K562 (cell line): ENCODE data around the gene SLC5A5. TPM values are rescaled to one million over a fixed set of nuclear protein-coding genes. Genes with fewer than 3 reads are reported as not detected.
A peak's percentile ranks its signal among the peaks of the same experiment; 100 is the strongest.

Experiments used
- ARID2 ChIP-seq: fragments of 450-650 bp; IDR thresholded peaks from 2 replicates; pipeline ENCODE4 v1.6.1; 2017; ENCODE audit warnings: antibody characterized with exemption, mild to moderate bottlenecking
- BRCA1 ChIP-seq, 2 experiments: fragments of 450-650 bp in 1 of 2; sonication (generic) in 1 of 2; formaldehyde crosslinking in 1 of 2; IDR thresholded peaks; 2 replicates each; pipeline versions ENCODE4 v1.5.0 to v1.6.1; 2017 to 2020; ENCODE audit warnings: mild to moderate bottlenecking in 1 of 2, missing genetic modification reagents in 1 of 2
- ETS2 ChIP-seq: IDR thresholded peaks from 2 replicates; pipeline ENCODE4 v1.6.1; 2016; ENCODE audit warnings: borderline replicate concordance, missing genetic modification characterization, mild to moderate bottlenecking, moderate library complexity, missing compliant biosample characterization; ENCODE audit not compliant: poor library complexity, severe bottlenecking
- HMGN3 ChIP-seq: IDR thresholded peaks from 2 replicates; pipeline ENCODE4 v1.6.1; 2011; ENCODE audit warnings: borderline replicate concordance, low read depth, mild to moderate bottlenecking, mixed read lengths, low read length; ENCODE audit not compliant: insufficient read length; ENCODE audit errors: extremely low read depth
- KLF1 ChIP-seq: fragments of 450-650 bp; IDR thresholded peaks from 2 replicates; pipeline ENCODE4 v1.6.1; 2016; ENCODE audit warnings: missing genetic modification characterization, missing compliant biosample characterization
- MAFF ChIP-seq: IDR thresholded peaks from 2 replicates; pipeline ENCODE4 v1.6.1; 2012; ENCODE audit warnings: low read length, improper control_type of control experiment
- MED1 ChIP-seq: sonication (generic); formaldehyde crosslinking; IDR thresholded peaks from 2 replicates; pipeline ENCODE4 v1.8.1; 2023; ENCODE audit warnings: missing genetic modification reagents, borderline replicate concordance
- MYBL2 ChIP-seq, 2 experiments: fragments of 450-650 bp in 1 of 2; sonication (generic) in 1 of 2; formaldehyde crosslinking in 1 of 2; IDR thresholded peaks; 2 replicates each; pipeline versions ENCODE4 v1.6.1 to v1.8.1; 2017 to 2022; ENCODE audit warnings: borderline replicate concordance in 1 of 2, inconsistent platforms in 1 of 2, low read depth in 1 of 2, mild to moderate bottlenecking in 1 of 2, missing genetic modification reagents in 1 of 2, moderate library complexity in 1 of 2
- PML ChIP-seq: IDR thresholded peaks from 2 replicates; pipeline ENCODE4 v1.6.1; 2012; ENCODE audit warnings: low read length, inconsistent platforms
- POLR2H ChIP-seq: IDR thresholded peaks from 2 replicates; pipeline ENCODE4 v1.6.1; 2016; ENCODE audit warnings: missing genetic modification characterization, low read depth, mild to moderate bottlenecking, control low read depth, missing compliant biosample characterization, moderate library complexity
- PREB ChIP-seq: sonication (generic); formaldehyde crosslinking; IDR thresholded peaks from 2 replicates; pipeline ENCODE4 v1.8.1; 2023; ENCODE audit warnings: mild to moderate bottlenecking, missing genetic modification reagents
- TGIF2 ChIP-seq: sonication (generic); formaldehyde crosslinking; IDR thresholded peaks from 2 replicates; pipeline ENCODE4 v1.8.1; 2022; ENCODE audit warnings: mild to moderate bottlenecking, missing genetic modification reagents, moderate library complexity
- WHSC1 ChIP-seq: IDR thresholded peaks from one replicate; pipeline ENCODE4 v1.6.1; 2012; ENCODE audit warnings: low read length, control low read depth, inconsistent platforms
- ZNF224 ChIP-seq: sonication (generic); formaldehyde crosslinking; IDR thresholded peaks from 2 replicates; pipeline ENCODE4 v1.8.0; 2022; ENCODE audit warnings: mild to moderate bottlenecking, missing genetic modification reagents
- ZNF354B ChIP-seq: fragments of 250-450 bp; sonication (Bioruptor Pico); IDR thresholded peaks from 2 replicates; pipeline ENCODE4 v1.4.0; 2020
- polyA plus RNA-seq, 8 experiments: library from polyadenylated mRNA; depleted of rRNA in 4 of 8; stranded (reverse) in 5 of 8; unstranded in 3 of 8; fragments of >200 nt; fragmentation: Nextera tagmentation in 2 of 8; fragmentation: Illumina TruSeq in 1 of 8; extraction: Ambion mirVana in 2 of 8; extraction: Trizol in 1 of 8; gene quantifications; 2 replicates each; pipeline versions ENCODE4 v1.2.1 to v1.2.3, GENCODE V29; 2011 to 2014; ENCODE audit warnings: inconsistent platforms in 1 of 8, missing spikeins in 1 of 8
- total RNA-seq, 7 experiments: library from RNA; depleted of rRNA in 6 of 7; stranded (reverse); fragments of >200 nt in 6 of 7; fragmentation: Illumina TruSeq in 2 of 7; extraction: Trizol in 2 of 7; gene quantifications; 2 replicates each; pipeline versions ENCODE4 v1.2.1 to v1.2.3, GENCODE V29; 2011 to 2021; ENCODE audit warnings: low replicate concordance in 1 of 7
- TF ChIP-seq, protein P1 (sequence below), 2 experiments: fragments of 150-350 bp in 1 of 2; IDR thresholded peaks; 2 replicates each; pipeline ENCODE4 v1.6.1; 2012 to 2016; ENCODE audit warnings: low read depth in 2 of 2, low read length in 2 of 2, mild to moderate bottlenecking in 1 of 2, moderate library complexity in 1 of 2
- TF ChIP-seq, protein P2 (sequence below): sonication (generic); formaldehyde crosslinking; IDR thresholded peaks from 2 replicates; pipeline ENCODE4 v1.8.1; 2023; ENCODE audit warnings: mild to moderate bottlenecking, missing genetic modification reagents
- TF ChIP-seq, protein P3 (sequence below): fragments of 450-650 bp; formaldehyde crosslinking; IDR thresholded peaks from 2 replicates; pipeline ENCODE4 v1.4.0; 2020; ENCODE audit warnings: mild to moderate bottlenecking

SLC5A5 gene
- total and polyA plus RNA-seq, 9 of the 15 experiments (the other 6 are each of a cell fraction or from before 2014, with no cell fraction given) = 0.10 to 0.73 (median 0.23) TPM

DNA sequence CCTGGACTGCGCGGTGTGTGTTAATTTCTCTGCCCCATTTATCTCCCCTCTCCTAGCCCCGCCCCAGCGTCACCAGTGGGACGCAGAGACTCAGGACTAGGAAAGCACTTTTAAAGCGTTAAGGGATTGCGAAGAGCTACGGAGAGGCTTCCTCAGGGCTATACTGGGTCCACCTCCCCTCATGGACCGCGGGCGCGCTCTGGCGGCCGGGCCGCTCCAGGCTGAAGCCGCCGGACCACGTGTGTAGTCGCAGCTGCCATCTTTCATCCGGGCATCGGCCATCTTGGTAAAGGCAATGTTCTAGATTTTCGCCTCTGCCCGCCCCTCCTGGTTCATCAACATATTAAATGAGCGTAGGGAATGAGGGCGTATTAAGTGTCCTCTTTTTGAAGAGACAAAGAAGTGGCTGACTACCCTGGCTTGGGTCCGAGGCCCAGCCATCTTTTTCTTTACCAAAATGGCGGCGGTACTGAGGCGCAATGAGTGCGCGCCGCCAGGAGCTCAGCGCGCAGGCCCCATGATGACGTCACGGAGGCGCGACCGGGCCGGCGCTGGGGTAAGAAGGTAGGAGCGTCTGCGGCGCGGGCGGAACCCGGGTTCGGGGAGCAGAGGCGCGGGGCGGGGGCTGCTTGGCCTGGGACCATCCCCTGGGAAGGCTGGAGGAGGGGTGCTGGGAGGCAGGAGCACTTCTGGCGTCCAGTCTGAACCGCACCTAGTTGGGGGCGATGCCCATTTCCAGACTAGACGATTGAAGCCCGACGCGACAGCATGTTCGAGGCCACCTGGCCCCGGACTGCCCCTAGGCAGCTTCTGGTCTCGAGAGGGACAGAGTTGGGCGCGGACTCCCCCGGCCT, 61.0 kb downstream of the SLC5A5 start, which contains the start of gene CCDC124 (continued):
- TF ChIP-seq MED1 (CRISPR knock-in tag) = no peak
- TF ChIP-seq, protein P1, sequence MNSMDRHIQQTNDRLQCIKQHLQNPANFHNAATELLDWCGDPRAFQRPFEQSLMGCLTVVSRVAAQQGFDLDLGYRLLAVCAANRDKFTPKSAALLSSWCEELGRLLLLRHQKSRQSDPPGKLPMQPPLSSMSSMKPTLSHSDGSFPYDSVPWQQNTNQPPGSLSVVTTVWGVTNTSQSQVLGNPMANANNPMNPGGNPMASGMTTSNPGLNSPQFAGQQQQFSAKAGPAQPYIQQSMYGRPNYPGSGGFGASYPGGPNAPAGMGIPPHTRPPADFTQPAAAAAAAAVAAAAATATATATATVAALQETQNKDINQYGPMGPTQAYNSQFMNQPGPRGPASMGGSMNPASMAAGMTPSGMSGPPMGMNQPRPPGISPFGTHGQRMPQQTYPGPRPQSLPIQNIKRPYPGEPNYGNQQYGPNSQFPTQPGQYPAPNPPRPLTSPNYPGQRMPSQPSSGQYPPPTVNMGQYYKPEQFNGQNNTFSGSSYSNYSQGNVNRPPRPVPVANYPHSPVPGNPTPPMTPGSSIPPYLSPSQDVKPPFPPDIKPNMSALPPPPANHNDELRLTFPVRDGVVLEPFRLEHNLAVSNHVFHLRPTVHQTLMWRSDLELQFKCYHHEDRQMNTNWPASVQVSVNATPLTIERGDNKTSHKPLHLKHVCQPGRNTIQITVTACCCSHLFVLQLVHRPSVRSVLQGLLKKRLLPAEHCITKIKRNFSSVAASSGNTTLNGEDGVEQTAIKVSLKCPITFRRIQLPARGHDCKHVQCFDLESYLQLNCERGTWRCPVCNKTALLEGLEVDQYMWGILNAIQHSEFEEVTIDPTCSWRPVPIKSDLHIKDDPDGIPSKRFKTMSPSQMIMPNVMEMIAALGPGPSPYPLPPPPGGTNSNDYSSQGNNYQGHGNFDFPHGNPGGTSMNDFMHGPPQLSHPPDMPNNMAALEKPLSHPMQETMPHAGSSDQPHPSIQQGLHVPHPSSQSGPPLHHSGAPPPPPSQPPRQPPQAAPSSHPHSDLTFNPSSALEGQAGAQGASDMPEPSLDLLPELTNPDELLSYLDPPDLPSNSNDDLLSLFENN (IDR thresholded peaks at IDR 0.05; ENCODE audit: low read depth in 2 of 2, low read length in 2 of 2) = no peak
- peak; percentile 41 for TF ChIP-seq HMGN3
- no peak for TF ChIP-seq POLR2H
- peak; percentile 94 for TF ChIP-seq MYBL2 (IDR thresholded peaks at IDR 0.05; ENCODE audit: low read depth)
- TF ChIP-seq MYBL2 (CRISPR knock-in tag; IDR thresholded peaks at IDR 0.05; ENCODE audit: borderline replicate concordance) = no peak
- no peak for TF ChIP-seq WHSC1
- TF ChIP-seq MAFF = no peak
- TF ChIP-seq, protein P2, sequence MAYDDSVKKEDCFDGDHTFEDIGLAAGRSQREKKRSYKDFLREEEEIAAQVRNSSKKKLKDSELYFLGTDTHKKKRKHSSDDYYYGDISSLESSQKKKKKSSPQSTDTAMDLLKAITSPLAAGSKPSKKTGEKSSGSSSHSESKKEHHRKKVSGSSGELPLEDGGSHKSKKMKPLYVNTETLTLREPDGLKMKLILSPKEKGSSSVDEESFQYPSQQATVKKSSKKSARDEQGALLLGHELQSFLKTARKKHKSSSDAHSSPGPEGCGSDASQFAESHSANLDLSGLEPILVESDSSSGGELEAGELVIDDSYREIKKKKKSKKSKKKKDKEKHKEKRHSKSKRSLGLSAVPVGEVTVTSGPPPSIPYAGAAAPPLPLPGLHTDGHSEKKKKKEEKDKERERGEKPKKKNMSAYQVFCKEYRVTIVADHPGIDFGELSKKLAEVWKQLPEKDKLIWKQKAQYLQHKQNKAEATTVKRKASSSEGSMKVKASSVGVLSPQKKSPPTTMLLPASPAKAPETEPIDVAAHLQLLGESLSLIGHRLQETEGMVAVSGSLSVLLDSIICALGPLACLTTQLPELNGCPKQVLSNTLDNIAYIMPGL (CRISPR knock-in tag) = no peak
- TF ChIP-seq, protein P3, sequence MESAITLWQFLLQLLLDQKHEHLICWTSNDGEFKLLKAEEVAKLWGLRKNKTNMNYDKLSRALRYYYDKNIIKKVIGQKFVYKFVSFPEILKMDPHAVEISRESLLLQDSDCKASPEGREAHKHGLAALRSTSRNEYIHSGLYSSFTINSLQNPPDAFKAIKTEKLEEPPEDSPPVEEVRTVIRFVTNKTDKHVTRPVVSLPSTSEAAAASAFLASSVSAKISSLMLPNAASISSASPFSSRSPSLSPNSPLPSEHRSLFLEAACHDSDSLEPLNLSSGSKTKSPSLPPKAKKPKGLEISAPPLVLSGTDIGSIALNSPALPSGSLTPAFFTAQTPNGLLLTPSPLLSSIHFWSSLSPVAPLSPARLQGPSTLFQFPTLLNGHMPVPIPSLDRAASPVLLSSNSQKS (CRISPR knock-in tag) = no peak
- peak; percentile 94 for TF ChIP-seq PREB (CRISPR knock-in tag)
- peak; percentile 70; the same call in 1 of the 2 replicates for TF ChIP-seq ZNF354B (CRISPR knock-in tag)
- TF ChIP-seq ARID2 = peak; percentile 97
- TF ChIP-seq ZNF224 = no peak
- peak; percentile 17; the same call in 1 of the 2 replicates for TF ChIP-seq TGIF2 (CRISPR knock-in tag)
- no peak; the same call in 1 of the 2 replicates for TF ChIP-seq KLF1
- no peak; the same call in 1 of the 2 replicates for TF ChIP-seq PML
- no peak for TF ChIP-seq BRCA1 (IDR thresholded peaks at IDR 0.05)
- TF ChIP-seq BRCA1 (CRISPR knock-in tag; IDR thresholded peaks at IDR 0.05) = no peak
- no peak for TF ChIP-seq ETS2 (tag)
